DND-41 (cell line): ENCODE data around the gene ARHGEF33.

ENCODE experiments used
- ATAC-seq: fragments of 200-7000 bp; cut with Tn5 transposase; 3 replicates; pipeline ENCODE4 v1.9.1; 2021; ENCODE audit warnings: low read depth; ENCODE audit not compliant: insufficient read depth
- DNase-seq: peaks from one replicate; pipeline ENCODE4 v3.0.0-alpha.2; 2020
- H2AFZ ChIP-seq: 2 replicates; pipeline ENCODE4 v1.6.0; 2012; ENCODE audit warnings: low read depth, low read length
- H3K27ac ChIP-seq: 2 replicates; pipeline ENCODE4 v1.5.1; 2012; ENCODE audit warnings: low read length, inconsistent platforms
- H3K27me3 ChIP-seq: fragments of 200-600 bp; sonication (generic); 2 replicates; pipeline ENCODE4 v1.6.0; 2012; ENCODE audit warnings: low read length, mild to moderate bottlenecking, inconsistent platforms; ENCODE audit not compliant: insufficient read depth, poor library complexity
- H3K36me3 ChIP-seq: 2 replicates; pipeline ENCODE4 v1.5.1; 2012; ENCODE audit warnings: low read length, inconsistent platforms; ENCODE audit not compliant: insufficient read depth
- H3K4me1 ChIP-seq: 2 replicates; pipeline ENCODE4 v1.5.1; 2012; ENCODE audit warnings: mild to moderate bottlenecking, low read length; ENCODE audit not compliant: insufficient read depth
- H3K4me2 ChIP-seq: 2 replicates; pipeline ENCODE4 v1.6.0; 2012; ENCODE audit warnings: mild to moderate bottlenecking, moderate library complexity, low read length, inconsistent platforms; ENCODE audit not compliant: insufficient read depth
- H3K4me3 ChIP-seq, 2 experiments: fragments of 200-600 bp in 1 of 2; shearing (Covaris generic) in 1 of 2; 2 replicates each; pipeline ENCODE4 v1.5.1; 2012 to 2016; ENCODE audit warnings: inconsistent platforms in 2 of 2, low read length in 2 of 2, mild to moderate bottlenecking in 2 of 2, low read depth in 1 of 2, moderate library complexity in 1 of 2
- H3K79me2 ChIP-seq: 2 replicates; pipeline ENCODE4 v1.6.0; 2012; ENCODE audit warnings: low read length, inconsistent platforms; ENCODE audit not compliant: insufficient read depth
- H3K9ac ChIP-seq: 2 replicates; pipeline ENCODE4 v1.6.0; 2012; ENCODE audit warnings: low read depth, mild to moderate bottlenecking, inconsistent platforms, low read length, moderate library complexity
- H3K9me3 ChIP-seq: 2 replicates; pipeline ENCODE4 v1.5.1; 2012; ENCODE audit warnings: low read length, moderate library complexity, mild to moderate bottlenecking, inconsistent platforms; ENCODE audit not compliant: insufficient read depth, severe bottlenecking
- H4K20me1 ChIP-seq: 2 replicates; pipeline ENCODE4 v1.6.0; 2012; ENCODE audit warnings: low read length; ENCODE audit not compliant: insufficient read depth
- EZH2 ChIP-seq: IDR thresholded peaks from 3 replicates; pipeline ENCODE4 v1.6.1; 2012; ENCODE audit warnings: borderline replicate concordance, low read depth, mild to moderate bottlenecking, moderate library complexity, low read length, inconsistent platforms; ENCODE audit not compliant: severe bottlenecking
- TF ChIP-seq, protein P1 (sequence below): IDR thresholded peaks from 2 replicates; pipeline ENCODE4 v1.5.1; 2012; ENCODE audit warnings: borderline replicate concordance, low read length, moderate library complexity, mild to moderate bottlenecking; ENCODE audit not compliant: poor library complexity, severe bottlenecking; ENCODE audit errors: extremely low read depth

ARHGEF33 gene

GRCh38 chr2:38876407-38876806 lies 13.3 kb upstream of the ARHGEF33 start:
- Histone ChIP-seq H3K9ac (peak overlapping the region; percentile 55), H3K36me3 (no peaks in the 10 kb centered on the region), H3K4me3 (peak overlapping the region; percentile 55 to 81), H3K27me3 (no peaks in the 10 kb centered on the region), H4K20me1 (no peaks in the 10 kb centered on the region), H3K4me2 (peak overlapping the region; percentile 93), H3K79me2 (peaks cover 8% of the 10 kb centered on the region), H3K27ac (no peak overlapping the region; the same call in 1 of the 2 replicates), H3K4me1 (peaks cover 18% of the 10 kb centered on the region), H3K9me3 (no peaks in the 10 kb centered on the region), H2AFZ (peak overlapping the region; percentile 90)
- no peak for ATAC-seq
- TF ChIP-seq, protein P1, sequence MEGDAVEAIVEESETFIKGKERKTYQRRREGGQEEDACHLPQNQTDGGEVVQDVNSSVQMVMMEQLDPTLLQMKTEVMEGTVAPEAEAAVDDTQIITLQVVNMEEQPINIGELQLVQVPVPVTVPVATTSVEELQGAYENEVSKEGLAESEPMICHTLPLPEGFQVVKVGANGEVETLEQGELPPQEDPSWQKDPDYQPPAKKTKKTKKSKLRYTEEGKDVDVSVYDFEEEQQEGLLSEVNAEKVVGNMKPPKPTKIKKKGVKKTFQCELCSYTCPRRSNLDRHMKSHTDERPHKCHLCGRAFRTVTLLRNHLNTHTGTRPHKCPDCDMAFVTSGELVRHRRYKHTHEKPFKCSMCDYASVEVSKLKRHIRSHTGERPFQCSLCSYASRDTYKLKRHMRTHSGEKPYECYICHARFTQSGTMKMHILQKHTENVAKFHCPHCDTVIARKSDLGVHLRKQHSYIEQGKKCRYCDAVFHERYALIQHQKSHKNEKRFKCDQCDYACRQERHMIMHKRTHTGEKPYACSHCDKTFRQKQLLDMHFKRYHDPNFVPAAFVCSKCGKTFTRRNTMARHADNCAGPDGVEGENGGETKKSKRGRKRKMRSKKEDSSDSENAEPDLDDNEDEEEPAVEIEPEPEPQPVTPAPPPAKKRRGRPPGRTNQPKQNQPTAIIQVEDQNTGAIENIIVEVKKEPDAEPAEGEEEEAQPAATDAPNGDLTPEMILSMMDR: no peak
- no peak for TF ChIP-seq EZH2
- DNase-seq: no peak

DNA sequence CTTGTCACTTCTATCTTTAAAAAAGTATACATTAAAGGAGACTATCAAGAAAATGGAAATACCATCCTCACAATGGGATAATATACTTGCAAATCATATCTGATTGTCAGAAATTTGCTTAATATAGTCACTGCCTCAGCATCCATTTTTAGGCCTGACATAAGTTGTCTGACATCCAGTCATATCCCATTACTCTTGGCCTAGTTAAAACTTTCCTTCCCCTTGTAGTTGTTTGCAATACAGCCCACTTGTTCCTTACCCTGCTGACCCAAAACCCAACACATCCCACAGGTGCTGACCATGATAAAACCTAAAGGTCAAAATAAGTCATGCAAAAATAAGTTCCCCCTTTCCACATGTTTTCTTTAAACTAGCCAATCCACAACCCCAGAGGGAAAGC lies 3.6 kb upstream of the ARHGEF33 start:
- Histone ChIP-seq H2AFZ (no peak overlapping the region), H3K27ac (no peak overlapping the region), H3K4me3 (no peak overlapping the region), H3K79me2 (no peaks in the 10 kb centered on the region), H3K9me3 (no peaks in the 10 kb centered on the region), H3K27me3 (no peaks in the 10 kb centered on the region), H3K4me1 (no peaks in the 10 kb centered on the region), H3K9ac (no peak overlapping the region), H3K36me3 (no peaks in the 10 kb centered on the region), H4K20me1 (no peaks in the 10 kb centered on the region), H3K4me2 (no peak overlapping the region)
- DNase-seq (no peak), ATAC-seq (no peak)
- TF ChIP-seq EZH2: no peak
- TF ChIP-seq, protein P1: no peak

- Histone ChIP-seq H4K20me1 (no peaks in the 10 kb centered on the region), H3K4me2 (no peak overlapping the region), H3K79me2 (no peaks in the 10 kb centered on the region), H3K27me3 (no peaks in the 10 kb centered on the region), H3K9me3 (no peaks in the 10 kb centered on the region), H3K9ac (no peak overlapping the region), H2AFZ (no peak overlapping the region), H3K36me3 (no peaks in the 10 kb centered on the region), H3K4me3 (no peak overlapping the region), H3K27ac (no peak overlapping the region), H3K4me1 (no peaks in the 10 kb centered on the region)
- DNase-seq: no peak
- no peak for ATAC-seq
- TF ChIP-seq, protein P1: no peak
- TF ChIP-seq EZH2: no peak
Observed at GRCh38 chr2:38887347-38887746, 2.3 kb upstream of the ARHGEF33 start.
